Epithelial cell of prostate (primary cell): ENCODE results near the gene JMJD1C.
"Not testable (repeated sequence)": the region's sequence is repeated elsewhere in the genome, so short reads cannot be mapped to it uniquely, and the experiment has no call there.

Source experiments
- DNase-seq: peaks from one replicate; pipeline ENCODE4 v3.0.0-alpha.2; 2011; ENCODE audit warnings: low read depth, low spot score
- H3K27ac ChIP-seq: fragments of 450-650 bp; 2 replicates; pipeline ENCODE4 v1.5.1; 2017; ENCODE audit warnings: mild to moderate bottlenecking

Gene JMJD1C

GRCh38 chr10:63318491-63318890 is 147.3 kb downstream of the JMJD1C start:
- no peak for DNase-seq
- H3K27ac ChIP-seq = no peak overlapping the region

GRCh38 chr10:63314020-63314419 is 151.8 kb downstream of the JMJD1C start:
- DNase-seq = no peak
- no peak overlapping the region for H3K27ac ChIP-seq

GRCh38 chr10:63313066-63313717 is 152.6 kb downstream of the JMJD1C start:
- H3K27ac ChIP-seq = no peak overlapping the region

GRCh38 chr10:63308628-63309027 is 157.1 kb downstream of the JMJD1C start:
- no peak for DNase-seq
- no peak overlapping the region for H3K27ac ChIP-seq

More at GRCh38 chr10:63313066-63313717, 152.6 kb downstream of the JMJD1C start:
- DNase-seq = no peak

- no peak for DNase-seq
- no peak overlapping the region for H3K27ac ChIP-seq
Observed at GRCh38 chr10:63304146-63304545, 161.6 kb downstream of the JMJD1C start.

GRCh38 chr10:63300801-63301200 is 165.0 kb downstream of the JMJD1C start:
- no peak for DNase-seq
- no peak overlapping the region for H3K27ac ChIP-seq

- no peak for DNase-seq
- no peak overlapping the region for H3K27ac ChIP-seq
Observed at GRCh38 chr10:63297941-63298340, 167.8 kb downstream of the JMJD1C start.

- no peak for DNase-seq
- no peak overlapping the region for H3K27ac ChIP-seq
Observed at GRCh38 chr10:63294781-63295180, 171.0 kb downstream of the JMJD1C start.

- not testable (repeated sequence) for DNase-seq, H3K27ac ChIP-seq
Observed at GRCh38 chr10:63292847-63293246, 172.9 kb downstream of the JMJD1C start.

GRCh38 chr10:63288170-63288569 is 177.6 kb downstream of the JMJD1C start:
- H3K27ac ChIP-seq = peak overlapping the region; percentile 57
- DNase-seq = no peak

- DNase-seq = peak; percentile 60
- peak overlapping the region; percentile 57 for H3K27ac ChIP-seq
Observed at GRCh38 chr10:63286754-63287264, 179.0 kb downstream of the JMJD1C start.

- no peak overlapping the region for H3K27ac ChIP-seq
- DNase-seq = no peak
Observed at GRCh38 chr10:63286340-63286739, 179.4 kb downstream of the JMJD1C start.

- DNase-seq, H3K27ac ChIP-seq: not testable (repeated sequence)
Observed at GRCh38 chr10:63283901-63284300, 181.9 kb downstream of the JMJD1C start.

GRCh38 chr10:63283093-63283492 is 182.7 kb downstream of the JMJD1C start:
- no peak for DNase-seq
- no peak overlapping the region for H3K27ac ChIP-seq

GRCh38 chr10:63281967-63282366 is 183.8 kb downstream of the JMJD1C start:
- DNase-seq = no peak
- no peak overlapping the region for H3K27ac ChIP-seq

GRCh38 chr10:63280386-63280785 is 185.4 kb downstream of the JMJD1C start:
- H3K27ac ChIP-seq = no peak overlapping the region
- no peak for DNase-seq

GRCh38 chr10:63275094-63275493 is 190.7 kb downstream of the JMJD1C start:
- no peak for DNase-seq
- no peak overlapping the region for H3K27ac ChIP-seq

GRCh38 chr10:63273577-63273976 is 192.2 kb downstream of the JMJD1C start:
- no peak overlapping the region for H3K27ac ChIP-seq
- DNase-seq = no peak

- H3K27ac ChIP-seq = peak overlapping the region; percentile 96
- peak; percentile 92 for DNase-seq
Observed at GRCh38 chr10:63268798-63269503, 196.8 kb downstream of the JMJD1C start.

- no peak for DNase-seq
Observed at GRCh38 chr10:63268149-63268797, 197.5 kb downstream of the JMJD1C start.

More at GRCh38 chr10:63268149-63268797, 197.5 kb downstream of the JMJD1C start:
- H3K27ac ChIP-seq = peak overlapping the region; percentile 96
